Peyer's patch (tissue), 4 donors: ENCODE results near the gene LIX1. TPM values are rescaled to one million over a fixed set of nuclear protein-coding genes. Genes with fewer than 3 reads are reported as not detected.
"Not testable (repeated sequence)": the region's sequence is repeated elsewhere in the genome, so short reads cannot be mapped to it uniquely, and the experiment has no call there.

Source experiments
- DNase-seq, 3 donors: peaks; one replicate each; pipeline ENCODE4 v3.0.0-alpha.2; 2017 to 2019
- H3K27ac ChIP-seq, 4 donors: fragments of 200-600 bp; sonication (generic); one replicate each; pipeline ENCODE4 v1.5.1; 2016 to 2019
- H3K27me3 ChIP-seq, 2 donors: fragments of 200-600 bp; sonication (generic); one replicate each; pipeline ENCODE4 v1.5.1; 2019
- H3K36me3 ChIP-seq, 3 donors: fragments of 200-600 bp; sonication (generic); one replicate each; pipeline ENCODE4 v1.5.1; 2016 to 2019
- H3K4me1 ChIP-seq, 4 donors: fragments of 200-600 bp; sonication (generic); one replicate each; pipeline ENCODE4 v1.5.1; 2016 to 2019
- H3K4me3 ChIP-seq, 4 donors: fragments of 200-600 bp; sonication (generic); 1 replicate in 3 of 4; 2 replicates in 1 of 4; pipeline ENCODE4 v1.5.1; 2016 to 2019; ENCODE audit warnings: mild to moderate bottlenecking in 1 of 4
- H3K9me3 ChIP-seq, 4 donors: fragments of 200-600 bp; sonication (generic); one replicate each; pipeline ENCODE4 v1.5.1; 2016 to 2019; ENCODE audit warnings: mild to moderate bottlenecking in 1 of 4
- POLR2A ChIP-seq, 2 donors: fragments of 450-650 bp; IDR thresholded peaks; one replicate each; pipeline ENCODE4 v1.5.1; 2017; ENCODE audit warnings: antibody characterized with exemption in 2 of 2, mild to moderate bottlenecking in 2 of 2, moderate library complexity in 2 of 2
- total RNA-seq, 4 donors: library from RNA; depleted of rRNA; stranded (reverse); fragments of >200 nt; gene quantifications; one replicate each; pipeline ENCODE4 v1.1.0, GENCODE V29; 2016
- TF ChIP-seq, protein P1 (sequence below), 6 experiments: fragments of 450-650 bp in 4 of 6; fragments of 200-600 bp in 2 of 6; sonication (generic) in 1 of 6; IDR thresholded peaks; one replicate each; pipeline ENCODE4 v1.5.1; 2017 to 2019; ENCODE audit warnings: antibody characterized with exemption in 6 of 6, mild to moderate bottlenecking in 3 of 6, moderate library complexity in 1 of 6

The LIX1 gene
- total RNA-seq, 4 donors from 2014 or later, result 0.13 TPM; not detected in 3

DNA sequence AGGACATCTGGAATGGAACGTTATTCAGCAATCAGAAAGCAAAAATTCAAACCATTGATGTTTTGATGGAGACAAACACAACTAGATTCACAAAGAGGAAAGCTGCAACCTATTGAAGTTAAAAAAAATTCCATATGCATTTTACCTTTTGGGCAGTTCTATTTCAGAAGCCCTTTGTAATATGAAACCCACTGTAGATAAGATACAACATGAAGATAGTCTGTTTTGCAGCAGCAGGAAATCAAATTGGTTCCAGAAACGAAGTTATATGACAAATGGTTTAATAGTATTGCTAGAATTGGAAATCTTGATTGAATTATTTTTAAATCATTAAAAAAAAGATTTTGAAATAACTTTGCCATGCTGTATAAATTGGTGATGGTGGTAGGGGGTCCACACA, 872 bp downstream of the LIX1 start:
- Histone ChIP-seq H3K4me1 (no peaks in the 10 kb centered on the region), H3K36me3 (no peaks in the 10 kb centered on the region), H3K27ac (no peak overlapping the region), H3K9me3 (no peaks in the 10 kb centered on the region), H3K27me3 (no peaks in the 10 kb centered on the region), H3K4me3 (no peak overlapping the region)
- TF ChIP-seq, protein P1, sequence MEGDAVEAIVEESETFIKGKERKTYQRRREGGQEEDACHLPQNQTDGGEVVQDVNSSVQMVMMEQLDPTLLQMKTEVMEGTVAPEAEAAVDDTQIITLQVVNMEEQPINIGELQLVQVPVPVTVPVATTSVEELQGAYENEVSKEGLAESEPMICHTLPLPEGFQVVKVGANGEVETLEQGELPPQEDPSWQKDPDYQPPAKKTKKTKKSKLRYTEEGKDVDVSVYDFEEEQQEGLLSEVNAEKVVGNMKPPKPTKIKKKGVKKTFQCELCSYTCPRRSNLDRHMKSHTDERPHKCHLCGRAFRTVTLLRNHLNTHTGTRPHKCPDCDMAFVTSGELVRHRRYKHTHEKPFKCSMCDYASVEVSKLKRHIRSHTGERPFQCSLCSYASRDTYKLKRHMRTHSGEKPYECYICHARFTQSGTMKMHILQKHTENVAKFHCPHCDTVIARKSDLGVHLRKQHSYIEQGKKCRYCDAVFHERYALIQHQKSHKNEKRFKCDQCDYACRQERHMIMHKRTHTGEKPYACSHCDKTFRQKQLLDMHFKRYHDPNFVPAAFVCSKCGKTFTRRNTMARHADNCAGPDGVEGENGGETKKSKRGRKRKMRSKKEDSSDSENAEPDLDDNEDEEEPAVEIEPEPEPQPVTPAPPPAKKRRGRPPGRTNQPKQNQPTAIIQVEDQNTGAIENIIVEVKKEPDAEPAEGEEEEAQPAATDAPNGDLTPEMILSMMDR (IDR thresholded peaks at IDR 0.05), result no peak
- TF ChIP-seq POLR2A (IDR thresholded peaks at IDR 0.05), result no peak
- no peak for DNase-seq

DNA sequence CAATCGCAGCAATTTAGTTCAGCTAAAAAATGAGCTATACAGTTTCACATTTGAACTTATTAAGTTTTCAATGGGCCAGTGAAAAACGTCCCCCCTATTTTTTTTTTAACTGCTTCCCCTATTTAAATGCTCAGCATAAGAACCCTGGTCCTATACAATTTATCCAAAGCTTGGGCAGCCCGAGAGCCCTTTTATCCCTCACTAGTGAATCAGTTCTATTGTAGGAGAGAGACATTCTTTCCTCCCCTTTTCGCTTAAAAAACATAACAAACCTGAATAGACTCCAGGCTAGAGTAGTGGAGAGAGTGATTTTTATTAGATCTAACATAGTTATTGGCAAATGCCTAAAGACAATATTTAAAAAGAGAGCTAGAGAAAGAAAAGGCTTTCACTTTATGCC, 1.4 kb downstream of the LIX1 start:
- Histone ChIP-seq H3K36me3 (no peaks in the 10 kb centered on the region), H3K4me1 (no peaks in the 10 kb centered on the region), H3K27ac (no peak overlapping the region), H3K27me3 (no peaks in the 10 kb centered on the region), H3K4me3 (no peak overlapping the region), H3K9me3 (no peaks in the 10 kb centered on the region)
- TF ChIP-seq POLR2A (IDR thresholded peaks at IDR 0.05), result no peak
- TF ChIP-seq, protein P1 (IDR thresholded peaks at IDR 0.05), result no peak
- no peak for DNase-seq

DNA sequence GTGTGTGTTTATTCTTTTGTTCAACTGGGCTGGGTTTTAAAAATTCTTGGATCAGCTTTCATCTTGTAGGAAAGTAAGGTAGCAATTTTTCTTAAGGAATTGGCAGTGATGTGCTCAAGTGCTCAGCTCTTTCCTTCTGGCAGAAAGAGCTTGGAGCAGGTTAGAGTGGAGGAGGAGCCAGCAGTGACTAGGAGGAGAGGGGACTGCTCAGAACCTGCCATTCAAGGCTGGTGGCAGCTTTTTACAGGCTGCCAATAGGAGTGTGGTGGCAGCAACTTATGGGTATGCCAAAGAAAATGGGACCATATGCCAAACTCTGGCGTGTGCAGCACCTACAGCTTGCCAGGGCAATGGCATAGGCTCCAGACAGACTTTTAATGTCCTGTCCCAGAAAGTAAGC, 2.2 kb downstream of the LIX1 start:
- H3K4me1 ChIP-seq, DNase-seq, H3K27ac ChIP-seq, H3K27me3 ChIP-seq, H3K4me3 ChIP-seq, H3K36me3 ChIP-seq, H3K9me3 ChIP-seq: not testable (repeated sequence)

DNA sequence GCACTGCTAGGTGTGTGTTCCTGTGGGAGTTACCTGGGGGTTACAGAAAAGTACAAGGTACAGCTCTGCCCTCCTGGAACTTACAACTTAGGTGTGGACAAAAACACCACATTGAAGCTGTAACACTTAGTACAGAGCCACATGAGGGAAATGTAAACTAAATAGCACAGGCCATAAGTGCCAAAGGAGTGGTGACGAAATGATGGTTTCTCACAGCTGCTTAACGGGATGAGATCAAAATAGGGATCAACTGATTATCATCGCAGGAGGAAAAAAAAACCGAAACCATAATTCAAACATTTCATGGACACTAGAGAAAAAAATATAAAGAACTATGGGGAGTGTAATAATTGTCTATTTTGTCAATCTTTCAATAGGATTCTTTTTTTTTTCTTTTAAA, 5.9 kb downstream of the LIX1 start:
- Histone ChIP-seq H3K27me3 (no peaks in the 10 kb centered on the region), H3K27ac (no peak overlapping the region), H3K36me3 (no peaks in the 10 kb centered on the region), H3K4me3 (no peak overlapping the region), H3K9me3 (no peaks in the 10 kb centered on the region), H3K4me1 (no peaks in the 10 kb centered on the region)
- no peak for TF ChIP-seq POLR2A (IDR thresholded peaks at IDR 0.05)
- TF ChIP-seq, protein P1 (IDR thresholded peaks at IDR 0.05), result no peak
- DNase-seq, result no peak

DNA sequence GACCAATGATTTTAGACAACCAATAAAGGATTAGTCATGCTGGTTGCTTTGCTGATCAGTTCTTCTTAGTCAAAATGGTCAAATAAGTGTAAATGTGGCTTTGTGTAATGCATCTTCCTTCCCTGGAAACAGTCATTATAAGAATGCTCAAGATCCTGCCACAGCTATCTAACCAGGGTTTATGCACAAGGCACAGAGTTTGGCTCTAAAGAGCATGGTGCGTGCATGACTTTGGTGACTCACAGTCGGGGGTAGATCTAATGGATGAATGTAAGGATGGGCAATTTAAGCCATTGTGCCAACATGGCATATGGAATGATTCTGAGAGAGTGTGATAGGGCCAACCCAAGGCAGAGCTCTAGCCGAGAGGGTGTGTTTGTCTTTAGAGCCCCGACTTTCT, 6.5 kb downstream of the LIX1 start:
- Histone ChIP-seq H3K9me3 (no peaks in the 10 kb centered on the region), H3K27ac (no peak overlapping the region), H3K36me3 (no peaks in the 10 kb centered on the region), H3K4me1 (no peaks in the 10 kb centered on the region), H3K4me3 (no peak overlapping the region), H3K27me3 (no peaks in the 10 kb centered on the region)
- no peak for TF ChIP-seq POLR2A (IDR thresholded peaks at IDR 0.05)
- TF ChIP-seq, protein P1 (IDR thresholded peaks at IDR 0.05), result no peak
- no peak for DNase-seq

DNA sequence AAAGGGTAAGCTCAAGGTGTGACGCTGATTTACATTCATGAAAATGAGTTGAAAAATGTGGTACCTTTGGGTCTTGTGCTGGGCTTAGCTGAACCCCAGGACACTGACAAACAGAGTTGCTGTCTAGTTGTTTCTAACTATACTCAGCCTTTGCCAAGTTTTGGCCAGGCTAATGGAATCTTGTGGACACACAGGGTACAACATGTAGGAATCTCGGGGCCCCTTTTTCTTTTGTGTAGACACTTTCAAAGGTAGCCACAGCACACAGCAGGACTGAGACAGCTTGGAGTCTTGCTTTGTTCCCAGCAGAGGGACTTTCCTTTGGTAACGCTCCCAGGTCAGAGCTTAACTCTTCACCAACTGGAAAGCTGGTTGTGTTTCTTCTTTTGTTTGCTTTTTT, 7.8 kb downstream of the LIX1 start:
- H3K4me3 ChIP-seq, result no peak overlapping the region
- H3K27me3 ChIP-seq, result no peaks in the 10 kb centered on the region
- DNase-seq, result no peak
- H3K4me1 ChIP-seq, result no peaks in the 10 kb centered on the region
- no peaks in the 10 kb centered on the region for H3K9me3 ChIP-seq
- H3K27ac ChIP-seq, result no peak overlapping the region
- no peak for TF ChIP-seq POLR2A (IDR thresholded peaks at IDR 0.05)
- TF ChIP-seq, protein P1 (IDR thresholded peaks at IDR 0.05), result no peak
- H3K36me3 ChIP-seq, result no peaks in the 10 kb centered on the region
